Measurements from ENCODE around the gene MAMDC2.

DNA sequence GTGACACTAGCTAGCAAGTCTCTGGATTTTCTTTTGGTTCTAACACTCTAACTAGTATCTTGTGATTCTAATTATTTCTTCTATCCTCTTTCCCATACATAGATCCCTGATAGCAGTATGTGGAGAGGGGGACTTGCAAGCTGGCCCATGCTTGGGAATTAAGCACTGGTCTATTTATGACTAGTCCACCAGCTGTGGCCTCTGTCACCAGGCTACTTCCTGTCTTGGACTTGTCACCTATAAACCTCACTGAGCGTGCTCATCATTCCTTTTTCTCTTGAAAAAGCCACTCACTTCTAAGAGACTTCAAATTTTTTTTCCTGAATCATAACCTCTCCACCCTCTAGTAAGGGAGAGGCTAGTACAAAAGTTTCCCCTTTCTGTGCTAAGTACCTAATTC, 32.3 kb upstream of the MAMDC2 start:
- TF ChIP-seq POLR2AphosphoS5 (IDR thresholded peaks at IDR 0.05; ENCODE audit: low read depth, low read length) = no peak
- TF ChIP-seq POLR2A (IDR thresholded peaks at IDR 0.05; ENCODE audit: low read depth, low read length) = no peak
- TF ChIP-seq TAF1 (IDR thresholded peaks at IDR 0.05; ENCODE audit: borderline replicate concordance, low read depth, low read length) = no peak

All from GM12892 (cell line).